Measurements from ENCODE around the gene EXOSC5. TPM values are rescaled to one million over a fixed set of nuclear protein-coding genes. Genes with fewer than 3 reads are reported as not detected.

The EXOSC5 gene
- total and polyA plus RNA-seq, 2 of the 13 experiments (the other 11 are each of a cell fraction or from before 2014, with no cell fraction given): 24.1 to 26.5 TPM

DNA sequence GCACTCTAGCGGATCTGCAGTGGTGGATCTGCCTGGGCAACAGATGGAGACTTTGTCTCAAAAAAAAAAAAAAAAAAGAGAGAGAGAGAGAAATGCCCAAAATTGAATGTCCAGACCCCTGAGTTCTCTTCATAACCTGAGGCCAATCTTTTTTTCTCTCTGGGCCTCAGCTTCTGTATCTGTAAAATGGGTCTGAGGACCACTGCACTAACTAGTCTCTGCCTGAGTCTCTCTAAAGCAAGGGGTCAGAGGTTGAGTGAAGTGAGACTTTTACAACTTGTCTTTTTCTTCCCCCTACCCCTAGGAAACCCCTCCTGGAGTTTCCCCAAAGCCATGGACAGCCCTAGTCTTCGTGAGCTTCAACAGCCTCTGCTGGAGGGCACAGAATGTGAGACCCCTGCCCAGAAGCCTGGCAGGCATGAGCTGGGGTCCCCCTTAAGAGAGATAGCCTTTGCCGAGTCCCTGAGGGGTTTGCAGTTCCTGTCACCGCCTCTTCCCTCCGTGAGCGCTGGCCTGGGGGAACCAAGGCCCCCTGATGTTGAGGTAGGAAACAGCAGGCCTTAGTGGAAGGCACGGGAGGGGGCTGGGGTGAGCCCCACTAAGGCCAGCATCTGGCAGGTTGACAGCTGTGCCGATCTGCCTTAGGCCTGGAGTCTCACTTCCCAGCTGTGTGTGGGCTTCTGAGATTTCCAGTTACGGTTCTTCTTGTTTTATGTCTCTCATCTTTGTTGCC, 19.0 kb downstream of the EXOSC5 start (continued):
- TF ChIP-seq ZNF337 (CRISPR knock-in tag; IDR thresholded peaks at IDR 0.05; ENCODE audit: borderline replicate concordance, low read depth) (no peak), ATF5 (CRISPR knock-in tag; IDR thresholded peaks at IDR 0.05; ENCODE audit: low read depth) (no peak), GMEB2 (CRISPR knock-in tag; IDR thresholded peaks at IDR 0.05; ENCODE audit: low read depth) (no peak), ZNF354B (CRISPR knock-in tag; IDR thresholded peaks at IDR 0.05) (no peak), MBD4 (IDR thresholded peaks at IDR 0.05; ENCODE audit: borderline replicate concordance, low read length) (no peak), TEAD2 (CRISPR knock-in tag; IDR thresholded peaks at IDR 0.05) (no peak), XRCC5 (optimal IDR thresholded peaks at IDR 0.05; ENCODE audit: low read length) (peak; percentile 61), ZNF101 (CRISPR knock-in tag; IDR thresholded peaks at IDR 0.05; ENCODE audit: borderline replicate concordance, low read depth) (no peak), SALL2 (CRISPR knock-in tag; IDR thresholded peaks at IDR 0.05) (no peak)
- TF ChIP-seq, protein P1, sequence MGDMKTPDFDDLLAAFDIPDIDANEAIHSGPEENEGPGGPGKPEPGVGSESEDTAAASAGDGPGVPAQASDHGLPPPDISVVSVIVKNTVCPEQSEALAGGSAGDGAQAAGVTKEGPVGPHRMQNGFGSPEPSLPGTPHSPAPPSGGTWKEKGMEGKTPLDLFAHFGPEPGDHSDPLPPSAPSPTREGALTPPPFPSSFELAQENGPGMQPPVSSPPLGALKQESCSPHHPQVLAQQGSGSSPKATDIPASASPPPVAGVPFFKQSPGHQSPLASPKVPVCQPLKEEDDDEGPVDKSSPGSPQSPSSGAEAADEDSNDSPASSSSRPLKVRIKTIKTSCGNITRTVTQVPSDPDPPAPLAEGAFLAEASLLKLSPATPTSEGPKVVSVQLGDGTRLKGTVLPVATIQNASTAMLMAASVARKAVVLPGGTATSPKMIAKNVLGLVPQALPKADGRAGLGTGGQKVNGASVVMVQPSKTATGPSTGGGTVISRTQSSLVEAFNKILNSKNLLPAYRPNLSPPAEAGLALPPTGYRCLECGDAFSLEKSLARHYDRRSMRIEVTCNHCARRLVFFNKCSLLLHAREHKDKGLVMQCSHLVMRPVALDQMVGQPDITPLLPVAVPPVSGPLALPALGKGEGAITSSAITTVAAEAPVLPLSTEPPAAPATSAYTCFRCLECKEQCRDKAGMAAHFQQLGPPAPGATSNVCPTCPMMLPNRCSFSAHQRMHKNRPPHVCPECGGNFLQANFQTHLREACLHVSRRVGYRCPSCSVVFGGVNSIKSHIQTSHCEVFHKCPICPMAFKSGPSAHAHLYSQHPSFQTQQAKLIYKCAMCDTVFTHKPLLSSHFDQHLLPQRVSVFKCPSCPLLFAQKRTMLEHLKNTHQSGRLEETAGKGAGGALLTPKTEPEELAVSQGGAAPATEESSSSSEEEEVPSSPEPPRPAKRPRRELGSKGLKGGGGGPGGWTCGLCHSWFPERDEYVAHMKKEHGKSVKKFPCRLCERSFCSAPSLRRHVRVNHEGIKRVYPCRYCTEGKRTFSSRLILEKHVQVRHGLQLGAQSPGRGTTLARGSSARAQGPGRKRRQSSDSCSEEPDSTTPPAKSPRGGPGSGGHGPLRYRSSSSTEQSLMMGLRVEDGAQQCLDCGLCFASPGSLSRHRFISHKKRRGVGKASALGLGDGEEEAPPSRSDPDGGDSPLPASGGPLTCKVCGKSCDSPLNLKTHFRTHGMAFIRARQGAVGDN (CRISPR knock-in tag; IDR thresholded peaks at IDR 0.05): peak; percentile 31; the same call in 1 of the 2 replicates
